Colon (tissue), 2 donors: ENCODE results near the gene OXGR1.
A peak's percentile ranks its signal among the peaks of the same experiment; 100 is the strongest.
"Not testable (repeated sequence)": the region's sequence is repeated elsewhere in the genome, so short reads cannot be mapped to it uniquely, and the experiment has no call there.

Experiments
- FAIRE-seq: peaks from 2 replicates; lab custom pipeline; 2012; peaks lifted over from hg19 to GRCh38; lab: Jason Lieb, UNC
- donor health status: control.
- donor health status: control.

Gene OXGR1

DNA sequence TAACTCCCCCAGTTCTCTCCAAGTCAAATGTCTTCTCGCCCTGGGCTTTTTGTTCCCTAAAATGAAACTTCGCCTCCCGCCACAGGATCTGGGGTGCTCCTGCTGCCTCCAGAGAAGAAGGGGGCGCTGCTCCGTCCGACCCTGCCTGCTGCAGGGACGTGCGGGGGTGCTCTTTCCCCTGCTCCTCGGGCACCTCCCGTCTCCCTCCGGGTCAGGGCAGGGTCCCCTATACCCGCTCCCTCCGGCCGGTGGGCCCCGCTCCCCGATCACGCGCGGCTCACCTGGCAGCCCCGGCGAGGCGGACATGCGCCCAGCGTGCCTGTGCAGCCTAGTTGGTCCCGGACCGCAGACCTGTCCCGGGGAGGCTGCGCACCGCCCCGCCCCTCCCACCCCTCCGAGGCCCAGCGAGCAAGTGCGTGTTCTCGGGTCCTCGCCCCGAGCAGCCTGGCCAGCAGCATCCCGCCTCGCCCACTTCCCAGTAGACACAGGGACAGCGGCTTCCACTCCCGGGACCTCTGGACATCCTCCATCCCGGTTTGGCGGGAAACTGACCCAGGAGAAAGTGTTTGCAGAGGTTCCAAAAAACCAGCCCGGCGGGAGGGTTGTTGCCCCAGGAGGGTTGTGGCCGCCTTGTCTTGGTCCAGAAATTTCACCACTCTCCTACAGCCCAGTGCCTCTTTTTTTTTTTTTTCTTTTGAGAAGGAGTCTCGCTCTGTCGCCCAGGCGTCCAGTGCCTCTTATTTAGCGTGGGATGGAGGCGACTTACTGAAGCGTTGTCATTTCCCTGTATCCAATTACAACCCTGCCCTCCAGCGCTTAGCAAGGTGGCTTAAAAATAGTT lies at the start of gene OXGR1:
TSS of gene OXGR1 (minus strand) at position 460 of the 841 bp plus-strand sequence. CDS start 6,717 bp downstream, outside the sequence.
- no peak for FAIRE-seq

DNA sequence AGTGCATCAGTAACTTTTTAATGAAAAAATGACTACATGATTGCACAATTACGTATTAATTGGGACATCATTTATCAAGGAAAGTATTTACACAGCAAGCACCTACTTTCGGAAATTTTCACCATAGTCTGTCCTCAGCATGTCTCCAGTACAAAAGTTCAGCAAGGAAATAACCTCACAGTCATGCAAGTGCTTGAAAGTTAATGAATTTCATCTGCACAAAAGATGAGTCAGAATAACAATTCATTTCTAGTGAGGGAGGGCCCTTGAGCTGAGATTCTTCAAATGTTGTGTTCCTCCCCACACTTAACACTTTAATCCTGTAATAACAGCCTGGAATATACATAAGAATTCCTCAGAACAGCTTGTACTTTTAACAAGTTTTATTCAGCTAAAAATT lies 49.0 kb upstream of the OXGR1 start:
- no peak for FAIRE-seq

DNA sequence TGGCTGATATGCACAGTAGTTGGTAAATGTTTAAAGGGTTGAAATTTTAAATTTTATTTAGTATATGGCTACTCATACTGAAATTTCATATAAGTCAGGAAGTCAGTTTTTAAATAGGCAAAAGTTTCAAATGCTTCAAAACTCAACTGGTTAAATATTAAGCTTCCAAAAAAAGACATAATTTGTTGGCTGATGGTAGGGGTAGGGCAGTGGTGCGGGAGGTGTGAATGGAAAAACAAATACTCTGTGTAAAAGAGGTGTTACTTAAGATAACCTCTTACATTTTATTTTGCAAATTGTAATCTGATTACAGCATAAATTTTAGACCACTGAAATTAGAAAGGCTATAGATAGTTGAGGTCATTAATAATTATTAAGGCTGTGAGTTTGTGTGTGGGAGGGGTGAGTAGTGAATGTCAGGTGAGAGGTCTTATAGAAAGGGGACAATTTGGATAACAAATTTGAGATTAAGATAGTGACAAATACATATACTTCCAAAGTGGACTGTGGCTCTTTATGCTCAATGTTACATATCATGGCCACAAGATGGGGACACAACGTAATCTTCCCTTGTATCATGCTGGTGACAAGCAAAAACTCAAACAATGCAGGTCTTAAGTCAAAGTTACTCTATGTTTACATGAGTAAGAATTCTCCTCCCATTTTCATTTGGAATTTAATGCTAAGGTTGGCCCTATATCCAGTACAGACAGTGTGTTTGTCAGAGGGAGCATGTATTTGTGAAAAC lies 36.6 kb upstream of the OXGR1 start:
- FAIRE-seq = no peak

DNA sequence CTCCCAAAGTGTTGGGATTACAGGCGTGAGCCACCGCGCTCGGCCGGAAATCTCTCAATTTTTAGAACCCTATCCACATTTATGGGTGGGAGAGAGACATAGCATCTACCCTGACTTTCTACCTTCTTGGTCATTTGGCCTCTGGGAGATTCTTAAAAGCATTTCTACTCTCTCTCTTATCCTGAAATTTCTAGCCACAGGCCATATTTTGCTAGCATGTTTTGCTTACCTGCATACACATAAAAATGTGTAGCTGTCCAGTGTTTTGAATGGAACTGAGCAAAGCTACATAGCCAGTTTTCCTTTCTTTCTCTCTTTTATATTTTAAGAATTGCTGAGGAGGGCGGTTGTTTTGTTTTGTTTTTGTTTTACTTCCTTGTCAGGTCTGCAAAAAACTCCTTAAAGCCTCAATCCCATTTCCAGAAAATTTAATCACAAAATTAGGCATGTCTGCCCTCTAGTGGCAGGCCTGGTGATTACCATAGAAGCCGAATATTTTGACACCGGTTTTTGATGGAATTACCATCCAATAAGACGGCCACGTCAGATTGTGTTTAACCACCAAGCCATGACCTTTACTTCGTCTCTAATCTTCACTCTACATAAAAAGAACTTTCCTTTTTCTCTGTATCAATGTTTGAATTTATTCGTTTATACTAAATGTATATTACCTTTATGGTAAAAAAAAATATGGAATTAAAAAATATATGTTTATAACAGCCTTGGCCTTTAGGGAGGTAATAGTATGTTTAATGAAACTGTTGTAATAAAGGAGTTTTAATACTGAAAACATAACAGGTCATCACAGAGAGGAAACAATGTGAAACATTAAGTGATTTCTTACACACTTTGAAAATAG lies 34.4 kb upstream of the OXGR1 start:
- peak; percentile 51 for FAIRE-seq

DNA sequence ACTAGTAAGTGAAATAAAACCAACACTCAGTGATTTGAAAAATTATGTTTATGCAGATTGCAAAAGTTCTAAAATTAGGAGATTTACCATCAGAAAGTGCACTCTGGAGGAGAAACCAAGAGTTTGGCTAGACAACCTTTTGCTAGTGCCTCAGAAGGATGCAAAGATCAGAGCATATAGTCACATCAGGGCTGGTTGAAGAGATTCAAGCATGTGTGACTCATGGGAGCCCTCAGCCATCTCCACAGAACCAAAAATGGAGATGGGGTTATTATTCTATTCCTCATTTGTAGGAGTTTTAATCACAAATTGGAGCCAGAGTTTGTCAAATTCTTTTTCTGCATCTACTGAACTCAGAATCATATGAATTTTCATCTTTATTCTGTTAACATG lies 32.9 kb upstream of the OXGR1 start:
- FAIRE-seq = no peak

DNA sequence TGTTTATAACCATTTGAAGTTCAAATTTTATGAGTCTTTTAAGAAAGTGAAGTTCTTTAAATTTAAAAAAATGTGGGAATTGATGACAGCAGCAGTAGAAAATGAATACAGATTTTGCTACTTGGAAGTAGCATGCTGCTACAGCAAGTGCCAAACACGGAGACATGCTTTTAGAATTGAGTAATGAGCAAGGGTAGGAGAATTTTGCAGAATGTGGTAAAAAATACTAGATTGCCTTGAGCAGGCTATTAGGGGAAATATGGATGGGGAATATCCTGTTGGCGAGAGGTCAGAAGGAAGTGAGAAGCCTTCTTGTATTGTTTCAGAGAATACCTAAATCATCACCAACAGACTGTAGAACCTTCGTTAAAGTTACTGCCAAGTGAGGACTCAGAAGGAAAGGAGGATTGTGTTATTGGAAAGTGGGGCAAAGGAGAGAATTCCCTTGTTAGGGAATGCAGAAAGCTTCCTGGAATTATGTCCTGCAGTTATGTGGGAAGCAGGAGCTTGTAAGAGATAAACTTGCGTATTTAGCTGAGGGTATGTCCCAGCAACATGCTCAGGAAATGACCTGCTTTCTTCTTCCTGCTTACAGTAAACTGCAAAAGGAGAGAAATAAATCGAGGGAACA lies 32.4 kb upstream of the OXGR1 start:
- FAIRE-seq = no peak

DNA sequence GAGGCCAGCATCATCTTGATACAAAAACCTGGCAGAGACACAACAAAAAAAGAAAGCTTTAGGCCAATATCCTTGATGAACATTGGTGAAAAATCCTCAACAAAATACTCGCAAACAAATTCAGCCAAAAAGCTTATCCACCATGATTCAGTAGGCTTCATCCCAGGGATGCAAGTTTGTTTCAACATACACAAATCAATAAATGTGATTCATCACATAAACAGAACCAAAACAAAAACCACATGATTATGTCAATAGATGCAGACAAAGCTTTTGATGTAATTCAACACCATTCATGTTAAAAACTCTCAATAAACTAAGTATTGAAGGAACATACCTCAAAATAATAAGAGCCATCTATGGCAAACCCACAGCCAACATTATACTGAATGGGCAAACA lies 29.5 kb upstream of the OXGR1 start:
- FAIRE-seq = not testable (repeated sequence)

DNA sequence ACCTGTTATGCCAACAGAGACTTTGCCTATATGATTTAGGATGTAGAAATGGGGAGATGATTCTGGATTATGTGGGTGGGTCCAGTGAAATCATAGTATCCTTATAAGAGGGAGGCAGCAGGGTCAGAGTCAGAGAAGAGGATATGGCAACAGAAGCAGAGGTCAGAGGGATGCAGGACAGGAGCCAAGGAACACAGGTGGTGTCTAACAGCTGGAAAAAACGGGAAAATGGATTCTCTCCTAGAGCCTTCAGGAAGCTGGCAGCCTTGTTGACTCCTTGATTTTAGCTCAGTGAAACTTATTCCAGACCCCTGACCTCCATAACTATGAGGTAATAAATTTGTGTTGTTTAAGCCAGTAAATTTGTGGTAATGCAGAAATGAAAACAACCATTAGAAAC lies 28.8 kb upstream of the OXGR1 start:
- FAIRE-seq = no peak

DNA sequence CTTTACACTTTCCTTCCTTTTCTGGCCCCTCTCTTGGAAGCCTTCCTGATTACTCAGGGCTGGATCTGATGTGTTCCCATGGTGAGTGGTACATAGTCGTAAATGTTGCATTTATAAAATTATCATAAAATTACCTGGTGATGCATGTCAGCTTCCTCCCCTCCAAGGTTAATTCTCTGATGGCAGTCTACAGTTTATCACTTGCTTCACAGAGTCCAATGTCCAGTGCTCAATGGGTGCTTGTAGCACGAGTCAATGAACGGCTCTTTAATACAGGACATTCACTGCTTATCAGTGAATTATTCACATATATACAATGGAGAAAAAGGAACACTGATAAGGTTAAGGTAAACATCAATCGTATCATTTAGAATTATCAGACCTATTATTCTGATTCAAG lies 27.0 kb upstream of the OXGR1 start:
- FAIRE-seq = no peak

DNA sequence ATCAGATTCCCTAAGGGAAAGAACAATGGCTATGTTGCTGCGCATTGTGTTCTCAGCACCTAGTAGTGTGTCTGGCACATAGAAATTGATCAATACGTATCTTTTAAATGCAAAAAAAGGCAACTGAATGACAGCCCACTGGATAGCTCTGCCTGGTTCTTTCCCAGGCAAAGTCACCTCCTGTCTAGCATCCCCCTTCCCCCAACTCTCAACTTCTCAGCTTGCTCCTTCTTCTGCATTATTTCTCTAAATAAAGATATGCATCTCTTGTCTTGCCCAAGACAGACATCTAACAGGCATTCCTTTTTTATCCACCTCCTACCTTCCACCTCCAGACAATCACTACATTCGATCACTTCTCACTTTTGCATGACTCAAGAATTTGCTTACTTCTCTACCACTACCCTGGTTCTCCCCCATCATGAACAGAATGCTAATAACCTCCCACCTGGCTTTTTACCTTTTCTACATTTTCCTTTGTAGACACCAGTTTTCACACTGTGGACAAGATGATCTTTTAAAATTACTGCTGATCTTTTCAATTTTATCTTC lies 26.5 kb upstream of the OXGR1 start:
- FAIRE-seq = no peak

DNA sequence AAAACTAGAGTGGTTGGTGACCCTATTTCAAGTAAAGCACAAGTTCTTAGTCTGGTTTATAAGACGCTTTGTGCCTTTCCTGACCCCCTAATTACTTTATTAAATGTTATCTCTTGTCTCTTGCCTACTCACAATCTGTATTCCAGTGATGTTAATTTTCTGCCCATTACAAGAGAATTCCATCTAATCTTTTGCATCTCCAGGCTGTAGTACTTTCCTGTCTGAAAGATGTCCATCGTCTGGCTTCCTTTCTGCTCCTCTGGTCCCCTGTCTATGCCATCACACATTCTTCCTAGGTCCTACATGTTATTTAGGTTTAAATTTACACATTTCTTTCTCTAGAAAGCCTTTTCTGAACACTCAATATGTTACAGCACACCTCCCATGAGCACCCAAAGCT lies 25.9 kb upstream of the OXGR1 start:
- FAIRE-seq = no peak

DNA sequence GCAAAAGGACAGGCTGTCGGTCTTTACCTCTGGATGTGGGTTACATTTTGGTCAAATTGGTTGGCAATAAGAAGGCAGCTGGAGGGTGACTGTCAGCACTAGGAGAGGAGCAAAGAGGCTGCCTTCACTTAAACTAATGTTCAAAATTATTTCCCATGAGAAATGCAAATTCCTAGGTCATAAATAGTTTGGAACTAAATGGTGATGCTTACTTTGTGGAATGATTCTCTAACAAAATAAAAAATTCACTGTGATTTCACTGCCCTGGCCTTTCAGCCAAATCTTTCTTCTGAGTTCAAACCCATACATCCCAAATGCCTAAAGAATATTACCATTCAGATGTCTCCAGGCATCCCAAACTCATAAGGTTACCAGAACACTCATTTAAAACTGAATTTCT lies 25.0 kb upstream of the OXGR1 start:
- FAIRE-seq = no peak

DNA sequence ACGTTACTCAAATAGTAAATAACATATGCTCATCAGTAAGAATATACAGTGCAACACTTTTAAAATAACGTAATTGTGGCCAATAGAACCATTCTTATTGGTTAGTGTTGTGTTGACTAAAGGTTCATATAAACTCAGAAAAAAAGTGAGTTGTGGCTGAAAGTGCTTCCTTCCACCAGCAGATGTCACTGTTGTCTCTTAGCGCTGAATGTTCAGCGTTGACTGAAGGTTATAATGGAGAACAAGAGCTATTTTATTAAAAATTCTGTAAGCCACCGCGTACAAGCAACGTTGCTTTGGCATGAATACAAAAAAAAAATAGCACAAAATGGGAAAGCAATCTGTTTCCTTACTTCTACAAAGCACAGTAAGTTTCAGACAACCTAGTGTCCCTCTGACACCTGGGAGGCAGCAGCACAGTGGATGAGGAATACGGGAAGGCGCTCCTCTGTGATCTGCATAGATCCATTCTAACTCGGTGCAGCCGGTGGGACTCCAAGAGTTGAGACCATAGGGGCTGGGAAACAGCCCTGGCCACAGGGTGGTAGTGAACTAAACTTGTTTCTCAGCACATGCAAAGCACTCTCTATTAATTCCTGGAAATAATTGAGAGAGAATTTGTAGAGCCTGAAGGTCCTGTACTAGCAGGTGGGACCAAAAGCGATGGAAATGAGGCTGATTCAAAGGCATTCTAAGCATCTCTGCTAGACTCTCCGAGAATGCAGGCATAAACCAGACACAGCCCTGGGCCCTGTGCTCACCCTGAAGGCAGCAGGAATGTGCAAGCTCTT lies 23.9 kb upstream of the OXGR1 start:
- FAIRE-seq = peak; percentile 38

DNA sequence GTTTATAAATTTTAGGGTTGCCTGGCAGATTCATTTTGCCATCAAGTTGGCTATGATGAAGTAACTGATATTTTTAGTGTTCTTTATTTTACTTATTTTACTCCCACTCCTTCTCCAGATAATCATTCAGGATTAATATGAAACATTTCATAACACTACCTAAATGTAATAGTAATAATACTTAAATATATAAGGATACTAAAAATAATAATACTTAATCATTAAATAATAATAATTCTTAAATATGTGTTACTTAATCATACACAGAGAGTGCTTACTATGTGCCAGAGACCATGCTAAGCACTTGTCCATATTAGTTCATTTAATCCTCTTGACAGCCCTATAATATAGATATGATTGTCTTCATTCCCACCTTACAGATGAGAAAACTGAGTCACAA lies 23.0 kb upstream of the OXGR1 start:
- FAIRE-seq = no peak

DNA sequence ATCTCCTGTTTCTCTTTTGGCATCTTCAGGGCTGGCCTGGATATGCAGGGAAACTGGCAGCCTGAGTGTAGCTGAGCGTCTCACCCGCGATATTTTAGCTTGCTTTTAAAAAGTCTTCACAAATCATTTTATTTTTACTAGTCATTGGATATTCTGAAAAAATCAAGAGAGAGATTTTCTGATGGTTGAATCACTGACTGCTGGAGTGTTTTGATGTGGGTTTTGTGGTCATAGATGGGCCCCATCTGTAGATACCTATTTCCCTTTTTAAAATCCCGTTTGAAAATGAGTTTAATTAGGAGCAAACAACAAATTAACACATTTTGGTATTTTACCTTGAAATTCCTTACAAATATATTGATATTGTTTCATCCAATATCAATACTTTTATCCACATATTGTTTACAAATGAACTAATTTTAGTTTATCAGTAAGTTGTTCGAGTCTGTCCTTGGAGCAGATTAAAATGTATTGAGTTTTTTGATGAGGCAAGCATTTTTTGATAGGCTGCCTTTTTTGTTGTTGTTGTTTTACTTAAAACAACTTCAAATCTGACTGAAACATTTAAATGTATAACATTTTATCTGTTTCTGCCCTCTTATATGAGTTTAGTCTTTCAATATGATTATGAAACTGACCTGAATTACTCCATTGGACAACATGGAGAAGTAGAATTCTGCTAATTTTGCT lies 21.5 kb upstream of the OXGR1 start:
- no peak for FAIRE-seq

DNA sequence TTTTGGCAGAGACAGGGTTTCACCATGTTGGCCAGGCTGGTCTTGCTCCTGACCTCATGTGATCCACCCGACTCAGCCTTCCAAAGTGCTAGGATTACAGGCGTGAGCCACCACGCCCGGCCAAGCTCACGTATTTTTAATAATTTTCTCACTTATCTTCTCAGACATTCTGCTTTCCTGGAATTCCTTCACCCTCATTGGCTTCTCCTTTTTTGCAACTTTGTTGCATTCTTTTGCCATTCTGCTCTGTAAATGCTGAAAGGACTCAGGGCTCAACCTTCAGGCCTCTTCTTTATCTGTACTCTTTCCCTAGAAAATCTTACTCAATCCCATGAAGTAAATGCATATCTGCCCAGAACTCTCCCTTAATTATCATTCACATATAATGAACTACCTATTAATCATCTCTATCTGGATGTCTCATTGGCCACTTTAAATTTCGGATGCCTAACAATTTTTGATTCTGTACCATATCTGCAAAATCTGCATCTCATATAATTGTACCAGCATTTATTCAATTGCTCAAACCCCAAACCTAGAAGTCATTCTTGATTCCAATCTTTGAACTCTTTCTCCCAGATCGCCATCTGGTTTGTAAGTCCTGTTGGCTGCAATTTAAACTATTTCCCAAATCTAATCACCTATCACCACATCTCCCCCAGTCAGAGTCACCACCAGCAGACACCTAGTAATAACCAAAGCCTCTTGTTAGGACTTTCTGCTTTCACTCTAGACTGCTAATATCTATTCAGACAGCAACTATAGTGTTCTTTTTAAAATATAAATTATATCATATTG lies 18.2 kb upstream of the OXGR1 start:
- no peak for FAIRE-seq

DNA sequence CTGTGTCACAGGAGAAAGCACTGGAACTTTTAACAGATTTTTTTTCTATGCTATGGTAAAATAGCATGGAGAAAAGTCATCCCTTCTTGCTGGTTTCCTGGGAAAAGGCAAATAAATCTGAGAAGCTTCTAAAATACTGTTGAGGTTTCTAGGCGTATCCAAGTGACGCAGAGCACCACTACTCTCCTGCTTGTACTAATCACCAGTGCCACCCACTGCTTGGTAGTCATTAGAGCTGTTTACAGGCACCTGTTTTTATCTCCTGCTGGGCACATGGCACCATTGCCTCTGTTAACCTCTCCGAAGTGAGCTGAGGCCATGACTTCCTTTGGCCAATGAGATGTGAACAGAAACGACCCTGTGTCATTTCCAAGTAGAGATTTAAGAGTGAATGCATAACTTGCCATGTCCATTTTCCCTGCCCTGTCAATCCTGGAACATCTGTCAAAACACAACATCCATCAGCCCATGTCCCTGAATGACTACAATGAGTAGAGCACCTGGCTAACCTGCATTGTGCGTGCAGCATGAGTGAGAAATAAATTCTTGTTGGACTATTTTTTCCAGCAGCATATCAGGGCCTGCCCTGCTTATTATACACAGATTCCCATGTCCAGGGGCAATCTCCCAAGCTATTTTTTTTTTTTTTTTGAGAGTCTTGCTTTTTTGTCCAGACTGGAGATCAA lies 17.3 kb upstream of the OXGR1 start:
- FAIRE-seq = no peak

DNA sequence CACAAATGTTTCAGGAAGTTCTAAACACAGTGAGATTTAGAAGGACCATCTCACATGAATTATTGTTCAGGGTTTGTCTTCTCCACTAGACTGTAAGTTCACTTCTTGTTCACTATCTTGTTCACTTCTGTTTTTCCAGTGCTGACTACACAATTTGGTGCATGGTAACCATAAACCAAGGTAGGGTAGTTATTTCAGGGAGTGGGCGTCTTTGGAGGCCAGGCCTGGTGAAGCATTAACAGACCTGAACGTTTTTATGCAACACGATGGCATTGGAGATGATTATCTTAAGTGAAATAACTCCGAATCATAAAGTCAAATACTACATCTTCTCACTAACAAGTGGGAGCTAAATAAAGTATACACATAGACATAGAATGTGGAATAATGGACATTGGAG lies 14.4 kb upstream of the OXGR1 start:
- FAIRE-seq = no peak
